Hepatocyte (in vitro differentiated cells): Measurements from ENCODE around the gene MRPS15. TPM values are rescaled to one million over a fixed set of nuclear protein-coding genes. Genes with fewer than 3 reads are reported as not detected.

Experiments
- DNase-seq: peaks from one replicate; pipeline ENCODE4 v3.0.0-alpha.2; 2016; ENCODE audit warnings: low spot score
- H2AFZ ChIP-seq: fragments of 200-600 bp; sonication (generic); 2 replicates; pipeline ENCODE4 v1.6.0; 2016; ENCODE audit warnings: antibody characterized with exemption, mild to moderate bottlenecking
- H3K27ac ChIP-seq: fragments of 200-600 bp; sonication (generic); 2 replicates; pipeline ENCODE4 v1.5.1; 2016; ENCODE audit warnings: mild to moderate bottlenecking
- H3K27me3 ChIP-seq: fragments of 200-600 bp; sonication (generic); 2 replicates; pipeline ENCODE4 v1.6.1; 2016
- H3K36me3 ChIP-seq: fragments of 200-600 bp; sonication (generic); replicated peaks from 2 replicates; pipeline ENCODE4 v1.5.1; 2016; ENCODE audit warnings: low read depth; ENCODE audit not compliant: insufficient read depth
- H3K4me1 ChIP-seq: fragments of 200-600 bp; sonication (generic); 2 replicates; pipeline ENCODE4 v1.5.1; 2016; ENCODE audit warnings: mild to moderate bottlenecking, moderate library complexity; ENCODE audit not compliant: insufficient read depth
- H3K4me2 ChIP-seq: fragments of 200-600 bp; sonication (generic); 2 replicates; pipeline ENCODE4 v1.6.0; 2016
- H3K4me3 ChIP-seq: fragments of 200-600 bp; sonication (generic); 2 replicates; pipeline ENCODE4 v1.5.1; 2016; ENCODE audit warnings: mild to moderate bottlenecking
- H3K79me2 ChIP-seq: fragments of 200-600 bp; sonication (generic); 2 replicates; pipeline ENCODE4 v1.6.0; 2017; ENCODE audit warnings: mild to moderate bottlenecking
- H3K9me2 ChIP-seq: fragments of 200-600 bp; sonication (generic); replicated peaks from 2 replicates; pipeline ENCODE4 v1.6.0; 2017; ENCODE audit warnings: mild to moderate bottlenecking; ENCODE audit not compliant: insufficient read depth
- H3K9me3 ChIP-seq: fragments of 200-600 bp; sonication (generic); 2 replicates; pipeline ENCODE4 v1.5.1; 2016; ENCODE audit warnings: low read depth, mild to moderate bottlenecking
- H4K20me1 ChIP-seq: fragments of 200-600 bp; sonication (generic); 2 replicates; pipeline ENCODE4 v1.6.0; 2016; ENCODE audit warnings: mild to moderate bottlenecking; ENCODE audit not compliant: insufficient read depth, poor library complexity, severe bottlenecking
- CTCF ChIP-seq: fragments of 200-600 bp; sonication (generic); IDR thresholded peaks from 2 replicates; pipeline ENCODE4 v1.5.1; 2016; ENCODE audit warnings: antibody characterized with exemption, mild to moderate bottlenecking; ENCODE audit not compliant: poor library complexity
- EZH2 ChIP-seq: fragments of 200-600 bp; sonication (generic); IDR thresholded peaks from 2 replicates; pipeline ENCODE4 v1.6.1; 2016; ENCODE audit warnings: antibody characterized with exemption, mild to moderate bottlenecking, borderline replicate concordance
- EZH2phosphoT487 ChIP-seq: fragments of 200-600 bp; sonication (generic); IDR thresholded peaks from one replicate; pipeline ENCODE4 v1.6.1; 2018; ENCODE audit warnings: antibody characterized with exemption, mild to moderate bottlenecking, low read depth, moderate library complexity; ENCODE audit not compliant: unreplicated experiment, severe bottlenecking
- WGBS: methylation state at CpG from one replicate; pipeline ENCODE4 v1.1.6; 2016; ENCODE audit warnings: low lambda C conversion rate; ENCODE audit errors: missing lambda C conversion rate; 5-methylcytosine and 5-hydroxymethylcytosine counted together
- polyA plus RNA-seq: library from polyadenylated mRNA; unstranded; fragments of >200 nt; fragmentation: Nextera tagmentation; extraction: Ambion mirVana; gene quantifications from 2 replicates; pipeline ENCODE4 v1.2.1, GENCODE V29; 2016
- total RNA-seq: library from RNA; depleted of rRNA; stranded (reverse); fragments of >200 nt; gene quantifications from 2 replicates; pipeline ENCODE4 v1.2.3, GENCODE V29; 2014

Gene MRPS15
- total and polyA plus RNA-seq, 2 experiments from 2014 or later = 63.2 to 127 TPM

- Histone ChIP-seq H3K36me3 (no peaks in the 10 kb centered on the region), H3K4me2 (no peak overlapping the region), H3K9me3 (no peaks in the 10 kb centered on the region), H2AFZ (no peak overlapping the region), H3K9me2 (no peaks in the 10 kb centered on the region), H3K4me3 (no peak overlapping the region), H3K4me1 (peaks cover 16% of the 10 kb centered on the region), H4K20me1 (no peaks in the 10 kb centered on the region), H3K79me2 (peaks cover 20% of the 10 kb centered on the region), H3K27me3 (no peaks in the 10 kb centered on the region), H3K27ac (no peak overlapping the region)
- 95% methylated on average over 4 of the region's 4 CpGs for WGBS
- DNase-seq = no peak
- TF ChIP-seq EZH2 (no peak), CTCF (no peak), EZH2phosphoT487 (no peak)
These were observed 2.8 kb upstream of the MRPS15 start for GRCh38 chr1:36467027-36467410.

- no peaks in the 10 kb centered on the region for H3K36me3 ChIP-seq
- no peaks in the 10 kb centered on the region for H4K20me1 ChIP-seq
- H3K4me3 ChIP-seq = no peak overlapping the region
- H3K9me2 ChIP-seq = no peaks in the 10 kb centered on the region
- H3K79me2 ChIP-seq = peaks cover 20% of the 10 kb centered on the region
- H3K4me1 ChIP-seq = peaks cover 16% of the 10 kb centered on the region
- H2AFZ ChIP-seq = no peak overlapping the region
- H3K27me3 ChIP-seq = no peaks in the 10 kb centered on the region
- TF ChIP-seq EZH2 (no peak), CTCF (no peak), EZH2phosphoT487 (no peak)
- peak overlapping the region; percentile 98 for H3K27ac ChIP-seq
- 89% methylated on average over 12 of the region's 12 CpGs for whole genome bisulfite sequencing
- H3K4me2 ChIP-seq = no peak overlapping the region
- DNase-seq = no peak
- H3K9me3 ChIP-seq = no peaks in the 10 kb centered on the region
These were observed 2.3 kb upstream of the MRPS15 start for GRCh38 chr1:36466370-36467026.

GRCh38 chr1:36465731-36466369 lies 1.7 kb upstream of the MRPS15 start:
- H4K20me1 ChIP-seq = no peaks in the 10 kb centered on the region
- H3K9me2 ChIP-seq = no peaks in the 10 kb centered on the region
- no peaks in the 10 kb centered on the region for H3K27me3 ChIP-seq
- no peaks in the 10 kb centered on the region for H3K9me3 ChIP-seq
- DNase-seq = no peak
- H3K4me1 ChIP-seq = peaks cover 16% of the 10 kb centered on the region
- peak overlapping the region; percentile 77 for H3K4me2 ChIP-seq
- H3K79me2 ChIP-seq = peaks cover 20% of the 10 kb centered on the region
- TF ChIP-seq EZH2 (no peak), CTCF (no peak), EZH2phosphoT487 (no peak)
- H3K27ac ChIP-seq = peak overlapping the region; percentile 98
- H3K4me3 ChIP-seq = no peak overlapping the region
- H3K36me3 ChIP-seq = no peaks in the 10 kb centered on the region
- H2AFZ ChIP-seq = no peak overlapping the region
- 46% methylated on average over 4 of the region's 4 CpGs for WGBS
